Keratinocyte (primary cell): ENCODE results near the gene CNTNAP2. TPM values are rescaled to one million over a fixed set of nuclear protein-coding genes. Genes with fewer than 3 reads are reported as not detected.

ENCODE experiments used
- DNase-seq: peaks from one replicate; pipeline ENCODE4 v3.0.0-alpha.2; 2011; ENCODE audit warnings: low read depth, missing footprints, low spot score
- FAIRE-seq: peaks from 2 replicates; lab custom pipeline; 2011; peaks lifted over from hg19 to GRCh38; lab: Jason Lieb, UNC
- H2AFZ ChIP-seq: 2 replicates; pipeline ENCODE4 v1.6.0; 2012; ENCODE audit warnings: low read length, control low read depth, inconsistent platforms; ENCODE audit not compliant: control insufficient read depth
- H3K27ac ChIP-seq: 2 replicates; pipeline ENCODE4 v1.5.1; 2011; ENCODE audit warnings: low read length; ENCODE audit not compliant: control insufficient read depth, insufficient read depth
- H3K27me3 ChIP-seq: 3 replicates; pipeline ENCODE4 v1.6.0; 2011; ENCODE audit warnings: low read length; ENCODE audit not compliant: control insufficient read depth, insufficient read depth; ENCODE audit errors: extremely low read depth
- H3K36me3 ChIP-seq, 2 experiments: 2 replicates in 1 of 2; 3 replicates in 1 of 2; pipeline ENCODE4 v1.5.1; 2011; ENCODE audit warnings: low read length in 2 of 2, mild to moderate bottlenecking in 1 of 2; ENCODE audit not compliant: control insufficient read depth in 2 of 2, insufficient read depth in 2 of 2; ENCODE audit errors: extremely low read depth in 1 of 2
- H3K4me1 ChIP-seq: 3 replicates; pipeline ENCODE4 v1.5.1; 2011; ENCODE audit warnings: low read length; ENCODE audit not compliant: control insufficient read depth, insufficient read depth; ENCODE audit errors: extremely low read depth
- H3K4me2 ChIP-seq: 3 replicates; pipeline ENCODE4 v1.6.0; 2011; ENCODE audit warnings: low read depth, low read length; ENCODE audit not compliant: control insufficient read depth, insufficient read depth; ENCODE audit errors: extremely low read depth
- H3K4me3 ChIP-seq, 3 experiments: fragments of 200-600 bp in 1 of 3; sonication (generic) in 1 of 3; 2 replicates in 2 of 3; 3 replicates in 1 of 3; pipeline ENCODE4 v1.5.1; 2011 to 2016; ENCODE audit warnings: low read length in 3 of 3, mild to moderate bottlenecking in 3 of 3, control low read depth in 2 of 3, inconsistent platforms in 1 of 3, low read depth in 1 of 3, mixed read lengths in 1 of 3, mixed run types in 1 of 3, moderate library complexity in 1 of 3; ENCODE audit not compliant: control insufficient read depth in 2 of 3, insufficient read depth in 2 of 3; ENCODE audit errors: extremely low read depth in 1 of 3
- H3K79me2 ChIP-seq: 2 replicates; pipeline ENCODE4 v1.6.0; 2012; ENCODE audit warnings: low read length; ENCODE audit not compliant: control insufficient read depth, insufficient read depth
- H3K9ac ChIP-seq: 3 replicates; pipeline ENCODE4 v1.6.0; 2011; ENCODE audit warnings: low read length; ENCODE audit not compliant: control insufficient read depth, insufficient read depth; ENCODE audit errors: extremely low read depth
- H3K9me1 ChIP-seq: 3 replicates; pipeline ENCODE4 v1.6.0; 2011; ENCODE audit warnings: low read length; ENCODE audit not compliant: control insufficient read depth, insufficient read depth; ENCODE audit errors: extremely low read depth
- H3K9me3 ChIP-seq: 2 replicates; pipeline ENCODE4 v1.5.1; 2012; ENCODE audit warnings: low read depth, low read length; ENCODE audit not compliant: control insufficient read depth
- H4K20me1 ChIP-seq: 3 replicates; pipeline ENCODE4 v1.6.0; 2011; ENCODE audit warnings: low read length; ENCODE audit not compliant: control insufficient read depth, insufficient read depth; ENCODE audit errors: extremely low read depth
- EZH2 ChIP-seq: IDR thresholded peaks from one replicate; pipeline ENCODE4 v1.6.1; 2012; ENCODE audit warnings: inconsistent platforms, mild to moderate bottlenecking, low read length, moderate library complexity
- dilution Hi-C: fragments of 300-500 bp; cut with MboI; formaldehyde crosslinking; loops from one replicate; pipeline ENCODE4 v1.7.0; 2020; ENCODE audit warnings: low sequenced_read_pairs; ENCODE audit not compliant: extremely low pct_ligation_motif_present
- polyA plus RNA-seq, 5 experiments: library from polyadenylated mRNA; depleted of rRNA in 3 of 5; stranded (reverse) in 3 of 5; stranded (forward) in 1 of 5; unstranded in 1 of 5; fragments of >200 nt; gene quantifications; 1 replicate in 1 of 5; 2 replicates in 3 of 5; 3 replicates in 1 of 5; pipeline versions ENCODE4 v1.2.1 to v1.2.3, GENCODE V29; 2011 to 2012; ENCODE audit warnings: missing spikeins in 2 of 5, low read depth in 1 of 5, low replicate concordance in 1 of 5
- TF ChIP-seq, protein P1 (sequence below), 3 experiments: IDR thresholded peaks in 1 of 3; conservative IDR thresholded peaks in 1 of 3; optimal IDR thresholded peaks in 1 of 3; 2 replicates in 2 of 3; 3 replicates in 1 of 3; pipeline versions ENCODE3 to v1.5.1; 2011; ENCODE audit warnings: low read length in 3 of 3, mild to moderate bottlenecking in 3 of 3, moderate library complexity in 2 of 3, control low read depth in 1 of 3, inconsistent platforms in 1 of 3; ENCODE audit not compliant: insufficient read depth in 2 of 3; ENCODE audit errors: extremely low read depth in 1 of 3

Gene CNTNAP2
- polyA plus RNA-seq, 1 donor (not counting 4 experiments of a cell fraction or from before 2014, with no cell fraction given): 1.4 TPM

DNA sequence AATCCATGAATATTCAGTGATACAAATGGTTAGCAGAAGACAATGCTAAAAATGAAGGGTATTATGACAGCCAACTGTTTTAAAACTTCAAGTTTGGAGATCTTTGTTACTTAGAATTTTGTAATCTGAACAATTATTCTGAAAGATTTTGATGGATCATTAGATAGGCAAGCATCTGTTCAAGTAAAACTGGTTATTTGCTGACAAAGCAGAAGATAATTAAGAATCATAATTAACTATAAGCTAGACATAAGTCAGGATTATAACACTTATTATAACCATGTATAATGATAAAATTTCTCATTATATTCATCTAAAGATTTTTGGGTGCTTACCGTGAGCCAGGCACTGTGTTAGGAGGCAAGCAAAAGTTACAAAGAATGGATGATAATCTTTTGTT, 1145.1 kb downstream of the CNTNAP2 start:
- DNase-seq (no peak), FAIRE-seq (no peak)
- Histone ChIP-seq H3K9me1 (no peaks in the 10 kb centered on the region), H3K4me3 (no peak overlapping the region), H4K20me1 (no peaks in the 10 kb centered on the region), H3K27me3 (no peaks in the 10 kb centered on the region), H3K79me2 (no peaks in the 10 kb centered on the region), H3K4me1 (no peaks in the 10 kb centered on the region), H3K27ac (no peak overlapping the region), H3K9me3 (no peaks in the 10 kb centered on the region), H2AFZ (no peak overlapping the region), H3K4me2 (no peak overlapping the region), H3K36me3 (no peaks in the 10 kb centered on the region), H3K9ac (no peak overlapping the region)
- no peak for TF ChIP-seq EZH2
- TF ChIP-seq, protein P1, sequence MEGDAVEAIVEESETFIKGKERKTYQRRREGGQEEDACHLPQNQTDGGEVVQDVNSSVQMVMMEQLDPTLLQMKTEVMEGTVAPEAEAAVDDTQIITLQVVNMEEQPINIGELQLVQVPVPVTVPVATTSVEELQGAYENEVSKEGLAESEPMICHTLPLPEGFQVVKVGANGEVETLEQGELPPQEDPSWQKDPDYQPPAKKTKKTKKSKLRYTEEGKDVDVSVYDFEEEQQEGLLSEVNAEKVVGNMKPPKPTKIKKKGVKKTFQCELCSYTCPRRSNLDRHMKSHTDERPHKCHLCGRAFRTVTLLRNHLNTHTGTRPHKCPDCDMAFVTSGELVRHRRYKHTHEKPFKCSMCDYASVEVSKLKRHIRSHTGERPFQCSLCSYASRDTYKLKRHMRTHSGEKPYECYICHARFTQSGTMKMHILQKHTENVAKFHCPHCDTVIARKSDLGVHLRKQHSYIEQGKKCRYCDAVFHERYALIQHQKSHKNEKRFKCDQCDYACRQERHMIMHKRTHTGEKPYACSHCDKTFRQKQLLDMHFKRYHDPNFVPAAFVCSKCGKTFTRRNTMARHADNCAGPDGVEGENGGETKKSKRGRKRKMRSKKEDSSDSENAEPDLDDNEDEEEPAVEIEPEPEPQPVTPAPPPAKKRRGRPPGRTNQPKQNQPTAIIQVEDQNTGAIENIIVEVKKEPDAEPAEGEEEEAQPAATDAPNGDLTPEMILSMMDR (optimal IDR thresholded peaks at IDR 0.05 in 1 of 3, IDR thresholded peaks at IDR 0.05 in 1 of 3, conservative IDR thresholded peaks at IDR 0.05 in 1 of 3; ENCODE audit: extremely low read depth in 1 of 3, insufficient read depth in 2 of 3, low read length in 3 of 3): no peak
- dilution Hi-C loops: no loop called here

DNA sequence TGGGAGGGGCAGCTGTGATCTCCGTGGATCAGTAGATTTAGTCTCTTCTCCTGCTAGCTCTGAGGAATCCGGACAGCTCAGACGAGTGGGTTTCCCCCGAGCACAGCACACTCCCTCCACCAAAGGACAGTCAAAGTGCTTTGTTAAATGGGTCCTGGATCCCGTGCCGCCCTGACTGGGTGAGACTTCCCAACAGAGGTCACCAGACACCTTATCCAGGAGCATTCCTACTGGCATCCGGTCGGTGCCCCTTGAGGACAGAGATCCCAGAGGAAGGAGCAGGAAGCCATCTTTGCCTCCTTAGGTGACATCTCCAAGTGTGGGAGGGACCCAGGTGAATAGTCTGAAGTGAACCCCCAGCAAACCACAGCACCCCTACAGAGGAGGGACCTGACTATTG, 1148.9 kb downstream of the CNTNAP2 start:
- dilution Hi-C loops: no loop called here
- DNase-seq (no peak), FAIRE-seq (no peak)
- TF ChIP-seq EZH2: no peak
- TF ChIP-seq, protein P1 (optimal IDR thresholded peaks at IDR 0.05 in 1 of 3, IDR thresholded peaks at IDR 0.05 in 1 of 3, conservative IDR thresholded peaks at IDR 0.05 in 1 of 3; ENCODE audit: extremely low read depth in 1 of 3, insufficient read depth in 2 of 3, low read length in 3 of 3): no peak
- no peak overlapping the region for H3K4me3 ChIP-seq
- no peaks in the 10 kb centered on the region for H3K9me3 ChIP-seq
- no peaks in the 10 kb centered on the region for H3K27me3 ChIP-seq
- no peaks in the 10 kb centered on the region for H3K36me3 ChIP-seq
- no peaks in the 10 kb centered on the region for H4K20me1 ChIP-seq
- no peak overlapping the region for H3K4me2 ChIP-seq
- no peaks in the 10 kb centered on the region for H3K4me1 ChIP-seq
- no peaks in the 10 kb centered on the region for H3K79me2 ChIP-seq
- no peak overlapping the region for H2AFZ ChIP-seq
- no peak overlapping the region for H3K27ac ChIP-seq
- H3K9ac ChIP-seq: no peak overlapping the region
- no peaks in the 10 kb centered on the region for H3K9me1 ChIP-seq
